Glutamatergic neuron (in vitro differentiated cells): ENCODE data around the gene CACHD1. TPM values are rescaled to one million over a fixed set of nuclear protein-coding genes. Genes with fewer than 3 reads are reported as not detected.

ENCODE experiments used
- DNase-seq: peaks from one replicate; pipeline ENCODE4 v3.0.0; 2022
- H3K27ac Mint-ChIP-seq: one replicate; pipeline ENCODE4 v1.8.0; 2020; ENCODE audit warnings: mild to moderate bottlenecking, mixed read lengths, inconsistent platforms; ENCODE audit not compliant: unreplicated experiment
- H3K27me3 Mint-ChIP-seq: one replicate; pipeline ENCODE4 v1.8.0; 2020; ENCODE audit warnings: mild to moderate bottlenecking, moderate library complexity, mixed read lengths, inconsistent platforms; ENCODE audit not compliant: unreplicated experiment
- H3K36me3 Mint-ChIP-seq: one replicate; pipeline ENCODE4 v1.8.0; 2020; ENCODE audit warnings: mild to moderate bottlenecking, mixed read lengths, inconsistent platforms; ENCODE audit not compliant: unreplicated experiment
- H3K4me1 Mint-ChIP-seq: one replicate; pipeline ENCODE4 v1.8.0; 2020; ENCODE audit warnings: mild to moderate bottlenecking, low read depth, mixed read lengths, inconsistent platforms; ENCODE audit not compliant: unreplicated experiment
- H3K4me3 Mint-ChIP-seq: one replicate; pipeline ENCODE4 v1.8.0; 2020; ENCODE audit warnings: mild to moderate bottlenecking, mixed read lengths, inconsistent platforms; ENCODE audit not compliant: unreplicated experiment
- H3K9me3 Mint-ChIP-seq: one replicate; pipeline ENCODE4 v1.8.0; 2020; ENCODE audit warnings: mild to moderate bottlenecking, moderate library complexity, mixed read lengths, inconsistent platforms; ENCODE audit not compliant: unreplicated experiment
- total RNA-seq: library from RNA; stranded (reverse); fragmentation: NEBNext Ultra II Directional; extraction: Animal tissue kit (Norgen Biotek cat#: 25700); gene quantifications from one replicate; pipeline ENCODE4 v1.2.1, GENCODE V29; 2021; ENCODE audit not compliant: unreplicated experiment
- TF ChIP-seq, protein P1 (sequence below): fragments of 200-600 bp; sonication (generic); IDR thresholded peaks from one replicate; pipeline ENCODE4 v1.5.0; 2021; ENCODE audit not compliant: partially characterized antibody, unreplicated experiment

CACHD1 gene
- total RNA-seq, 1 donor from 2014 or later, result 9.4 TPM

DNA sequence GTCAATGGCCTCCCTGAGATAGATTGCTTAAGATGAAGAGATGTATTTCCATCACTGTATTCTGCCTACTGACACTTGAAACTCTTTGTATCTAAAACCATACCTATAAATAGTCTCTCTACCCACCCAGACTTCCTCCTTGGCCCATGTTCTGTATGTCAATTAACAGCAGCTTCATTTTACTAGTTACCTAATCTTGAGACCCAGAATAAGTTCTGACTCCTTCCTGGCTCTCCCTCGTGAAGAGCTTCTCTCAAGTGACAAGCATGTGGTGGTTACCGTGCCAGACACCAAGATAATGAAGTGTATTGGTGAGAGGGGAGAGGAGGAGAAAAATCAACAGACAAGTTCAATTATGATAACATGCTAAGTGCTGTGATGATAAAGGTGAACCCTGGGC lies 146.1 kb downstream of the CACHD1 start:
- DNase-seq, result no peak
- H3K36me3 Mint-ChIP-seq, result peaks cover 8% of the 10 kb centered on the region
- H3K4me1 Mint-ChIP-seq, result no peaks in the 10 kb centered on the region
- H3K27me3 Mint-ChIP-seq, result peaks cover 2% of the 10 kb centered on the region
- no peak overlapping the region for H3K27ac Mint-ChIP-seq
- no peak overlapping the region for H3K4me3 Mint-ChIP-seq
- TF ChIP-seq, protein P1, sequence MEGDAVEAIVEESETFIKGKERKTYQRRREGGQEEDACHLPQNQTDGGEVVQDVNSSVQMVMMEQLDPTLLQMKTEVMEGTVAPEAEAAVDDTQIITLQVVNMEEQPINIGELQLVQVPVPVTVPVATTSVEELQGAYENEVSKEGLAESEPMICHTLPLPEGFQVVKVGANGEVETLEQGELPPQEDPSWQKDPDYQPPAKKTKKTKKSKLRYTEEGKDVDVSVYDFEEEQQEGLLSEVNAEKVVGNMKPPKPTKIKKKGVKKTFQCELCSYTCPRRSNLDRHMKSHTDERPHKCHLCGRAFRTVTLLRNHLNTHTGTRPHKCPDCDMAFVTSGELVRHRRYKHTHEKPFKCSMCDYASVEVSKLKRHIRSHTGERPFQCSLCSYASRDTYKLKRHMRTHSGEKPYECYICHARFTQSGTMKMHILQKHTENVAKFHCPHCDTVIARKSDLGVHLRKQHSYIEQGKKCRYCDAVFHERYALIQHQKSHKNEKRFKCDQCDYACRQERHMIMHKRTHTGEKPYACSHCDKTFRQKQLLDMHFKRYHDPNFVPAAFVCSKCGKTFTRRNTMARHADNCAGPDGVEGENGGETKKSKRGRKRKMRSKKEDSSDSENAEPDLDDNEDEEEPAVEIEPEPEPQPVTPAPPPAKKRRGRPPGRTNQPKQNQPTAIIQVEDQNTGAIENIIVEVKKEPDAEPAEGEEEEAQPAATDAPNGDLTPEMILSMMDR, result no peak
- peaks cover 5% of the 10 kb centered on the region for H3K9me3 Mint-ChIP-seq

DNA sequence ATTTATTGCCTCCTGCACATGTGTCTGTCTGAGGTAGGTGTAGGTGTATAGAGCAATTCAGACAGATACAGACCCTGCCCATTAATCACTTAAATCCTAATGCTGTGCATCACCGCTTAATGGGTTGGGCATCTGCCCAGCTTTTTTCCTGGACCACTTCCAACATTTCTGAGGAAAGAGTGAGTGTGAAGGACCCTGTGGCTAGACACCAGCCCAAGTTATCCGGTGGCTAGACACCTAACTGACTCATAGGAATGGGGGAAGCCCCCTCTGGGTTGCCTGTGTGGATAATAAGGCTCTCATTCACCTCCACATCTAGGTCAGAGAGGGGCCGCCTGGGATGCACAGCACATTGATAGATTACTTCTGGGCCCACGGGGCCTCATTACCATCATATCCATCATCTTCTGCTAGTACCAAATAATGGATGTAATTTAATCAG lies 153.8 kb downstream of the CACHD1 start:
- DNase-seq, result no peak
- TF ChIP-seq, protein P1, result no peak
- peaks cover 3% of the 10 kb centered on the region for H3K27me3 Mint-ChIP-seq
- no peaks in the 10 kb centered on the region for H3K36me3 Mint-ChIP-seq
- no peak overlapping the region for H3K4me3 Mint-ChIP-seq
- no peak overlapping the region for H3K27ac Mint-ChIP-seq
- H3K4me1 Mint-ChIP-seq, result peaks cover 9% of the 10 kb centered on the region
- H3K9me3 Mint-ChIP-seq, result no peaks in the 10 kb centered on the region

DNA sequence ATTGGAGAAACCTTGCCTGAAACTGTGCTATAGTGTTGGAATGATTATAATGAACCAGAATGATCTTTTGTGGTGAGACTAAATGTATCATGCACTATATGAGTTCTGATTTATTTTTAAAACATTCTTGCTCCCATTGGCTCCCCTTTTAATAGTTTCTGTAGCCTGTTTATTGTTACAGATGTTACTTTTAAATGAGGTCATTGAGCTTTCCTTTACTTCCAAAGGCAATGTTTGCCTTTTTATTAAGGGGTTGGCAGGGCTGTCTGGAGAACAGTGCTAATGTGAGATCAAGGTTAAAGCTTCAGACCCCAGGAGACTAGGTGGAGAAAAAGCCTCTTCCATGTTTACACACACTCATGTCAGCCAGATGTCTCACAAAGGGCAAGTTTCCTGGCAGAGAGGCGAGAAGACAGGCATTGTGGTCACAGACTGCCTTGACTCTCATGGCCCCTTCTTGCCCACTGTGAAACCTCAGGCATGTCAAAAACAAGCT lies 154.3 kb downstream of the CACHD1 start:
- Mint-ChIP-seq H3K27me3 (peaks cover 3% of the 10 kb centered on the region), H3K27ac (no peak overlapping the region), H3K9me3 (no peaks in the 10 kb centered on the region), H3K4me1 (peaks cover 9% of the 10 kb centered on the region), H3K36me3 (no peaks in the 10 kb centered on the region), H3K4me3 (no peak overlapping the region)
- no peak for DNase-seq
- TF ChIP-seq, protein P1, result no peak

DNA sequence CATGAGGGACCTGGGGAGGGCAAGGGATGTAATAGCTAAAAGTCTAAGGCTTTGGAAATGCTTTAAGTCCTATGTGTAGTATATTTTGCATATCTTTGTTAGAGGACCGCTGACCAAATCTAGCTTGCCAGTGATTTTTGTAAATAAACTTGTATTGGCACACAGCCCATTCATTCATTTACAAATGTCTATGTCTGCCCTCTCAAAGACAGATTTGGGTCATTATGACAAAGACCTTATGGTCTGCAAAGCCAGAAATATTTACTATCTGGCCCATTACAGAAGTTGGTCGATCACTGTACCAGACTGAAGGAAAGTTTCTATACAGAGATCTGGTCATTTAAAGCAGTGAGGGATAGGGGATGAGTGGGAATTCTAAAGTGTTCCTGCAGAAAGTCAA lies 154.9 kb downstream of the CACHD1 start:
- TF ChIP-seq, protein P1, result no peak
- Mint-ChIP-seq H3K4me3 (no peak overlapping the region), H3K4me1 (peaks cover 9% of the 10 kb centered on the region), H3K36me3 (no peaks in the 10 kb centered on the region), H3K27me3 (peaks cover 3% of the 10 kb centered on the region), H3K9me3 (no peaks in the 10 kb centered on the region), H3K27ac (no peak overlapping the region)
- DNase-seq, result no peak

DNA sequence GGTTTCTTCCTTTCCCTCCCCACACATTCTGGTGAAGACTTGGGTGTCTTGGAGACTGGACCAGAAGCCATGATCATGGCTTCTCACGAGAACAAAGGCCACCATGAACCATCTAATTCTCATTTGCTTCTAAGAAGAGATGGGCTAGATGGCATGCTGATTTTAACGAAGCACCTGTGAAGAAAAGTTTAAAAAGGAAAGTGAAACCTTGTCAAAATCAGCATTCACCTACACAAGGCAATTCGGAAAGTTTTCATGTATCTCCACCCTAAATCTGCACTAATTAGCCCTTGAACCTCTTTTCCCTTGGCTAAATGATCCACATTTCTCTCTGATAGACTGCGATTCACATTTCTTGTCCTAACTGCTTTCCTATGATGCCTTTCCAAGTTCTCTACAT lies 160.7 kb downstream of the CACHD1 start:
- TF ChIP-seq, protein P1, result no peak
- no peak overlapping the region for H3K27ac Mint-ChIP-seq
- DNase-seq, result no peak
- no peaks in the 10 kb centered on the region for H3K9me3 Mint-ChIP-seq
- peaks cover 1% of the 10 kb centered on the region for H3K27me3 Mint-ChIP-seq
- no peaks in the 10 kb centered on the region for H3K36me3 Mint-ChIP-seq
- no peak overlapping the region for H3K4me3 Mint-ChIP-seq
- H3K4me1 Mint-ChIP-seq, result no peaks in the 10 kb centered on the region
